Measurements from ENCODE around the gene AGAP1. TPM values are rescaled to one million over a fixed set of nuclear protein-coding genes. Genes with fewer than 3 reads are reported as not detected.
"Not testable (repeated sequence)": the region's sequence is repeated elsewhere in the genome, so short reads cannot be mapped to it uniquely, and the experiment has no call there.

Gene AGAP1
- total and polyA plus RNA-seq, 4 donors, result 2.0 to 8.5 (median 5.4) TPM

DNA sequence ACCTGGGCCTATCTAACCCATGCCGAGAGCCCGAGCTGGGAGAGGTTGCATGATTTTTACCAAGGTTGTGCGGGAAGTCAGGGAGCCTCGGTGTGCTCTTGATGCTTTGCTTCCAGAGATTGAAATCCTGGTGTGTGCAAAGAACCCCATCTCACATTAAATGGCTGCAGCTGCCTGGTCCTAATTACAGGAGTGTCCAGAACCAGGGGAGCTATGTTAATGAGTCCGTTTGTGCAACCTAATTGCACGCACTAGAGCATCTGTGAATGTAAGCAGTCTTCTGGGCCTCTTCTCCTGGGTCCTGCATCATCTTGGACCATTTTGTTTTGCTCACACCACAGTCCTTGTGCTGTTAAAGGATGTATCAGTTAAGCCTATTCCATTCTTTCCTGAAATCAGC, 263.8 kb downstream of the AGAP1 start:
- Histone ChIP-seq H3K27me3 (ENCODE audit: control insufficient read depth in 4 of 4, insufficient read depth in 4 of 4, low read length in 3 of 4) (no peaks in the 10 kb centered on the region), H3K4me3 (ENCODE audit: low read depth in 1 of 3, low read length in 3 of 3) (no peak overlapping the region), H3K4me1 (ENCODE audit: control insufficient read depth in 4 of 4, insufficient read depth in 4 of 4, low read length in 3 of 4) (no peaks in the 10 kb centered on the region), H3K27ac (ENCODE audit: low read depth in 1 of 2, low read length in 2 of 2) (no peak overlapping the region), H3K36me3 (ENCODE audit: control insufficient read depth in 4 of 4, insufficient read depth in 3 of 4, low read depth in 1 of 4, low read length in 3 of 4) (no peaks in the 10 kb centered on the region), H3K9me3 (ENCODE audit: control insufficient read depth in 4 of 4, low read length in 3 of 4) (no peaks in the 10 kb centered on the region), H3K9ac (ENCODE audit: low read depth in 1 of 2, low read length in 2 of 2) (no peak overlapping the region)
- no peak for DNase-seq (ENCODE audit: low spot score)
- no peak for TF ChIP-seq HNF4A (conservative IDR thresholded peaks at IDR 0.05)
- no peak for TF ChIP-seq FOXA2 (IDR thresholded peaks at IDR 0.05)
- no peak for TF ChIP-seq FOXA1 (IDR thresholded peaks at IDR 0.05)
- TF ChIP-seq TAF1 (conservative IDR thresholded peaks at IDR 0.05), result no peak
- WGBS, result 94% methylated on average over 6 of the region's 6 CpGs

DNA sequence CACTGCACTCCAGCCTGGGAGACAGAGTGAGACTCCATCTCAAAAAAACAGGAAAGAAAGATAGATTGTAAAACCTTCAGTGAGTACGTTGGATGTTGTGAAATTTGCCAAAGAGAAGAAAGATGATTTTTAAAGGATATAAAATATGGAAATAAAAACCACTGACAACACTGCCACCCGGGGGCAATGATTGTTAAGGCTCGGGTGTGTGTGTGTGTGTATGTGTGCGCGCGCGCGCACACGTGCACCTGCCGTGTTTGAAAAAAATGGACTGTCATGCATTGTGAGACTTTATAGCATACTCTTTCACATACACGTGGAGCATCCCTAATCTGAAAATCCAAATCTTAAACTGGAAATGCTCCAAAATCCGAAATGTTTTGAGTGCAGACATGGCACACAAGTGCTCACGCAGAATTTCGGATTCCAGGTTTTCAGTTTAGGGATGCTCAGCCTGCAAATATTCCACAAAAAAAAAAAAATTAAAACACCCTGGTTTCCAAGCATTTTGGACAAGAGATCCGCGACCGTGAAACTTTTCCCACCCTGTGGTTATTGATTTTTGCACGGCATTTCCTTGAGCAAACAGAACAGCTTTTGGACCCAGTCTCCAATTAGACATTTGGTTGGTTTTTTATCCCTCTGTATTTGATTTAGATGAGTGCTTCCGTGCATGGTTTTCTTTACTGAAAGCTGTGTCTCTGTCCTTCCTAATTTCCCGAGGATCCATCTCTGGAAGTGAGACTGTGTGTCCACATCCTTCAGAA, 269.2 kb downstream of the AGAP1 start:
- Histone ChIP-seq H3K36me3 (ENCODE audit: control insufficient read depth in 4 of 4, insufficient read depth in 3 of 4, low read depth in 1 of 4, low read length in 3 of 4) (no peaks in the 10 kb centered on the region), H3K4me1 (ENCODE audit: control insufficient read depth in 4 of 4, insufficient read depth in 4 of 4, low read length in 3 of 4) (no peaks in the 10 kb centered on the region), H3K4me3 (ENCODE audit: low read depth in 1 of 3, low read length in 3 of 3) (no peak overlapping the region), H3K9ac (ENCODE audit: low read depth in 1 of 2, low read length in 2 of 2) (no peak overlapping the region), H3K9me3 (ENCODE audit: control insufficient read depth in 4 of 4, low read length in 3 of 4) (no peaks in the 10 kb centered on the region), H3K27me3 (ENCODE audit: control insufficient read depth in 4 of 4, insufficient read depth in 4 of 4, low read length in 3 of 4) (no peaks in the 10 kb centered on the region), H3K27ac (ENCODE audit: low read depth in 1 of 2, low read length in 2 of 2) (no peak overlapping the region)
- no peak for DNase-seq (ENCODE audit: low spot score)
- 71% methylated on average over 20 of the region's 20 CpGs for WGBS
- TF ChIP-seq, protein P1, sequence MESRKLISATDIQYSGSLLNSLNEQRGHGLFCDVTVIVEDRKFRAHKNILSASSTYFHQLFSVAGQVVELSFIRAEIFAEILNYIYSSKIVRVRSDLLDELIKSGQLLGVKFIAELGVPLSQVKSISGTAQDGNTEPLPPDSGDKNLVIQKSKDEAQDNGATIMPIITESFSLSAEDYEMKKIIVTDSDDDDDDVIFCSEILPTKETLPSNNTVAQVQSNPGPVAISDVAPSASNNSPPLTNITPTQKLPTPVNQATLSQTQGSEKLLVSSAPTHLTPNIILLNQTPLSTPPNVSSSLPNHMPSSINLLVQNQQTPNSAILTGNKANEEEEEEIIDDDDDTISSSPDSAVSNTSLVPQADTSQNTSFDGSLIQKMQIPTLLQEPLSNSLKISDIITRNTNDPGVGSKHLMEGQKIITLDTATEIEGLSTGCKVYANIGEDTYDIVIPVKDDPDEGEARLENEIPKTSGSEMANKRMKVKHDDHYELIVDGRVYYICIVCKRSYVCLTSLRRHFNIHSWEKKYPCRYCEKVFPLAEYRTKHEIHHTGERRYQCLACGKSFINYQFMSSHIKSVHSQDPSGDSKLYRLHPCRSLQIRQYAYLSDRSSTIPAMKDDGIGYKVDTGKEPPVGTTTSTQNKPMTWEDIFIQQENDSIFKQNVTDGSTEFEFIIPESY (IDR thresholded peaks at IDR 0.05), result no peak
- TF ChIP-seq RXRA (IDR thresholded peaks at IDR 0.05) (no peak), GABPA (IDR thresholded peaks at IDR 0.05 in 1 of 2, conservative IDR thresholded peaks at IDR 0.05 in 1 of 2) (no peak), TAF1 (conservative IDR thresholded peaks at IDR 0.05) (no peak), HNF4G (IDR thresholded peaks at IDR 0.05) (no peak), YY1 (IDR thresholded peaks at IDR 0.05) (no peak), NR2F2 (IDR thresholded peaks at IDR 0.05) (no peak), JUND (IDR thresholded peaks at IDR 0.05) (no peak)
- TF ChIP-seq, protein P2, sequence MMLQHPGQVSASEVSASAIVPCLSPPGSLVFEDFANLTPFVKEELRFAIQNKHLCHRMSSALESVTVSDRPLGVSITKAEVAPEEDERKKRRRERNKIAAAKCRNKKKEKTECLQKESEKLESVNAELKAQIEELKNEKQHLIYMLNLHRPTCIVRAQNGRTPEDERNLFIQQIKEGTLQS (IDR thresholded peaks at IDR 0.05), result no peak

DNA sequence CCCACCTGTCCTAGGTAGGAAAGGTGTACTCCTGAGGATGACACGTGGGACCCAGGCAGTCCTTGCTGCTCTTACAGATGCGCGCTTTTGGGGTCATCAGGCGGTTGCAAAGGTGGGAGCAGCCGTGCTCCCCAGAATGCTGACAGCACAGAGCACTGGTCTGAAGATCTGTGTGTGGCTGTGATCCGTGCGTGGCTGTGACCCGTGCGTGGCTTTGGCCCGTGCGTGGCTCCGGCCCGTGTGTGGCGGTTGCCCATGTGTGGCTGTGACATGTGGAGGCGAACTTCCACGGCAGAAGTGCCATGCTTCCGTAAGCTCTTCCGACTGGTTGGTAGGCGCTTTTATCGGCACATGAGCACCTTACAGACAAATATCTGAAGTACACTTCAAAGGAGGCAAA, 270.0 kb downstream of the AGAP1 start:
- DNase-seq (ENCODE audit: low spot score), result no peak
- Histone ChIP-seq H3K4me3 (ENCODE audit: low read depth in 1 of 3, low read length in 3 of 3) (no peak overlapping the region), H3K27ac (ENCODE audit: low read depth in 1 of 2, low read length in 2 of 2) (no peak overlapping the region), H3K27me3 (ENCODE audit: control insufficient read depth in 4 of 4, insufficient read depth in 4 of 4, low read length in 3 of 4) (no peaks in the 10 kb centered on the region), H3K9ac (ENCODE audit: low read depth in 1 of 2, low read length in 2 of 2) (no peak overlapping the region), H3K4me1 (ENCODE audit: control insufficient read depth in 4 of 4, insufficient read depth in 4 of 4, low read length in 3 of 4) (no peaks in the 10 kb centered on the region), H3K9me3 (ENCODE audit: control insufficient read depth in 4 of 4, low read length in 3 of 4) (no peaks in the 10 kb centered on the region), H3K36me3 (ENCODE audit: control insufficient read depth in 4 of 4, insufficient read depth in 3 of 4, low read depth in 1 of 4, low read length in 3 of 4) (no peaks in the 10 kb centered on the region)
- WGBS, result 97% methylated on average over 20 of the region's 20 CpGs
- TF ChIP-seq RXRA (IDR thresholded peaks at IDR 0.05) (no peak), GABPA (IDR thresholded peaks at IDR 0.05 in 1 of 2, conservative IDR thresholded peaks at IDR 0.05 in 1 of 2) (no peak), SP1 (IDR thresholded peaks at IDR 0.05) (no peak), FOXA1 (IDR thresholded peaks at IDR 0.05) (no peak), JUND (IDR thresholded peaks at IDR 0.05) (no peak), RAD21 (IDR thresholded peaks at IDR 0.05) (no peak)
- TF ChIP-seq, protein P3, sequence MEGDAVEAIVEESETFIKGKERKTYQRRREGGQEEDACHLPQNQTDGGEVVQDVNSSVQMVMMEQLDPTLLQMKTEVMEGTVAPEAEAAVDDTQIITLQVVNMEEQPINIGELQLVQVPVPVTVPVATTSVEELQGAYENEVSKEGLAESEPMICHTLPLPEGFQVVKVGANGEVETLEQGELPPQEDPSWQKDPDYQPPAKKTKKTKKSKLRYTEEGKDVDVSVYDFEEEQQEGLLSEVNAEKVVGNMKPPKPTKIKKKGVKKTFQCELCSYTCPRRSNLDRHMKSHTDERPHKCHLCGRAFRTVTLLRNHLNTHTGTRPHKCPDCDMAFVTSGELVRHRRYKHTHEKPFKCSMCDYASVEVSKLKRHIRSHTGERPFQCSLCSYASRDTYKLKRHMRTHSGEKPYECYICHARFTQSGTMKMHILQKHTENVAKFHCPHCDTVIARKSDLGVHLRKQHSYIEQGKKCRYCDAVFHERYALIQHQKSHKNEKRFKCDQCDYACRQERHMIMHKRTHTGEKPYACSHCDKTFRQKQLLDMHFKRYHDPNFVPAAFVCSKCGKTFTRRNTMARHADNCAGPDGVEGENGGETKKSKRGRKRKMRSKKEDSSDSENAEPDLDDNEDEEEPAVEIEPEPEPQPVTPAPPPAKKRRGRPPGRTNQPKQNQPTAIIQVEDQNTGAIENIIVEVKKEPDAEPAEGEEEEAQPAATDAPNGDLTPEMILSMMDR (IDR thresholded peaks at IDR 0.05; ENCODE audit: low read depth, low read length, missing input control), result no peak
- TF ChIP-seq, protein P4, sequence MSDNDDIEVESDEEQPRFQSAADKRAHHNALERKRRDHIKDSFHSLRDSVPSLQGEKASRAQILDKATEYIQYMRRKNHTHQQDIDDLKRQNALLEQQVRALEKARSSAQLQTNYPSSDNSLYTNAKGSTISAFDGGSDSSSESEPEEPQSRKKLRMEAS (IDR thresholded peaks at IDR 0.05), result no peak

DNA sequence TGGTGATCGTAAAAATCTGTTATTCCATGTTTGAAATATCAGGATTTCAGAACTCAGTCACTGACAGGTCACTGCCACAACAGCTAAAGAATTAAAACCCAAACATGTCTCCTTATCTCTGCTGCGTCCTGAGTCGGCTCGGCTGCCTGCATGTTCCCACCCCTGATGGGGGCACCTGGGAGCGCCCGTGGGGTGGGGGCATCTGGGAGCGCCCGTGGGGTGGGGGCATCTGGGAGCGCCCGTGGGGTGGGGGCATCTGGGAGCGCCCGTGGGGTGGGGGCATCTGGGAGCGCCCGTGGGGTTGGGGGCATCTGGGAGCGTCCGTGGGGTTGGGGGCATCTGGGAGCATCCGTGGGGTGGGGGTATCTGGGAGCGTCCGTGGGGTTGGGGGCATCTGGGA, 270.6 kb downstream of the AGAP1 start:
- not testable (repeated sequence) for DNase-seq (ENCODE audit: low spot score); H3K27ac ChIP-seq (ENCODE audit: low read depth in 1 of 2, low read length in 2 of 2); H3K9me3 ChIP-seq (ENCODE audit: control insufficient read depth in 4 of 4, low read length in 3 of 4); H3K4me3 ChIP-seq (ENCODE audit: low read depth in 1 of 3, low read length in 3 of 3); H3K36me3 ChIP-seq (ENCODE audit: control insufficient read depth in 4 of 4, insufficient read depth in 3 of 4, low read depth in 1 of 4, low read length in 3 of 4); H3K27me3 ChIP-seq (ENCODE audit: control insufficient read depth in 4 of 4, insufficient read depth in 4 of 4, low read length in 3 of 4); H3K9ac ChIP-seq (ENCODE audit: low read depth in 1 of 2, low read length in 2 of 2); H3K4me1 ChIP-seq (ENCODE audit: control insufficient read depth in 4 of 4, insufficient read depth in 4 of 4, low read length in 3 of 4)
- 95% methylated on average over 19 of the region's 19 CpGs for WGBS

Data from liver (tissue), 9 donors.